ENCODE data around the gene SAMD4B. TPM values are rescaled to one million over a fixed set of nuclear protein-coding genes. Genes with fewer than 3 reads are reported as not detected.
A peak's percentile ranks its signal among the peaks of the same experiment; 100 is the strongest.

Gene SAMD4B
- total and polyA plus RNA-seq, 9 of the 15 experiments (the other 6 are each of a cell fraction or from before 2014, with no cell fraction given), result 3.4 to 90.5 (median 38.0) TPM

- H3K27ac ChIP-seq (ENCODE audit: extremely low read depth, low read depth, low read length), result no peak overlapping the region
- ATAC-seq (no peak), FAIRE-seq (no peak), DNase-seq (ENCODE audit: extremely low read depth in 1 of 4, low spot score in 3 of 4) (no peak)
- H3K9me1 ChIP-seq (ENCODE audit: control insufficient read depth, insufficient read depth, low read length), result no peaks in the 10 kb centered on the region
- no peak overlapping the region for H3K4me2 ChIP-seq (ENCODE audit: insufficient read depth, low read length)
- ChIA-PET CTCF (ENCODE audit: low intra/inter-chr PET ratio) (no interaction called here), POLR2A (interaction anchor here (0.8 to 9.1 kb wide), 2 partner anchors 8 to 34 kb away, joined by 3 to 141 read pairs; partner anchors contain the start of genes MED29 and RPS16)
- 59% methylated on average over 7 of the region's 16 CpGs for WGBS (ENCODE audit: insufficient coverage, low coverage, missing lambda C conversion rate)
- intact Hi-C loops (cut with micrococcal nuclease), result no loop called here
- H4K20me1 ChIP-seq (replicated peaks; ENCODE audit: control insufficient read depth, insufficient read depth, low read length), result no peaks in the 10 kb centered on the region
- TF ChIP-seq ZNF134 (CRISPR knock-in tag; conservative IDR thresholded peaks at IDR 0.05) (no peak), ZBTB26 (CRISPR knock-in tag; IDR thresholded peaks at IDR 0.05) (no peak), POLR2AphosphoS2 (IDR thresholded peaks at IDR 0.05; ENCODE audit: low read length) (peak; percentile 70), ZNF699 (CRISPR knock-in tag; IDR thresholded peaks at IDR 0.05; ENCODE audit: insufficient replicate concordance) (no peak), WHSC1 (IDR thresholded peaks at IDR 0.05; ENCODE audit: low read length) (no peak), POLR2G (IDR thresholded peaks at IDR 0.05; ENCODE audit: low read depth, low read length) (peak; percentile 49), RBFOX2 (IDR thresholded peaks at IDR 0.05; ENCODE audit: low read depth, low read length) (peak; percentile 33; the same call in 1 of the 2 replicates), ZNF263 (CRISPR knock-in tag; IDR thresholded peaks at IDR 0.05; ENCODE audit: borderline replicate concordance) (no peak), EGR1 (conservative IDR thresholded peaks at IDR 0.05) (0 out of 2 replicates have a peak, but pooled peaks have one; percentile 21), CTCFL (IDR thresholded peaks at IDR 0.05; ENCODE audit: borderline replicate concordance, insufficient read depth, low read depth, low read length, poor library complexity, severe bottlenecking) (no peak)
- TF ChIP-seq, protein P1, sequence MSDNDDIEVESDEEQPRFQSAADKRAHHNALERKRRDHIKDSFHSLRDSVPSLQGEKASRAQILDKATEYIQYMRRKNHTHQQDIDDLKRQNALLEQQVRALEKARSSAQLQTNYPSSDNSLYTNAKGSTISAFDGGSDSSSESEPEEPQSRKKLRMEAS (CRISPR knock-in tag; IDR thresholded peaks at IDR 0.05), result no peak
- no TSS peak for BruUV-seq (replicated peaks)
- no peak overlapping the region for H3K9ac ChIP-seq (ENCODE audit: insufficient read depth in 1 of 2, low read depth in 2 of 2, low read length in 2 of 2)
- no peak overlapping the region for H3K4me3 ChIP-seq
- no peaks in the 10 kb centered on the region for H3K79me2 ChIP-seq (ENCODE audit: control insufficient read depth, insufficient read depth, low read length)
- peaks cover 18% of the 10 kb centered on the region; the same call in 1 of the 3 replicates for H3K36me3 ChIP-seq (ENCODE audit: control insufficient read depth, insufficient read depth, low read length)
- no peaks in the 10 kb centered on the region for H3K27me3 ChIP-seq (ENCODE audit: control insufficient read depth in 2 of 2, insufficient read depth in 2 of 2, low read length in 2 of 2)
- no peaks in the 10 kb centered on the region for H3K9me3 ChIP-seq (replicated peaks; ENCODE audit: control insufficient read depth, insufficient read depth, low read depth, low read length)
- peaks cover 0 to 13% of the 10 kb centered on the region in 2 experiments; a peak in 1 of 5 replicates for H3K4me1 ChIP-seq (replicated peaks in 1 of 2; ENCODE audit: control insufficient read depth in 2 of 2, insufficient read depth in 2 of 2, low read length in 2 of 2)
- in situ Hi-C loops (cut with MboI), result no loop called here
- H2AFZ ChIP-seq (ENCODE audit: low read depth, low read length), result no peak overlapping the region
Observed at GRCh38 chr19:39424934-39425333, 82.7 kb downstream of the SAMD4B start.

Data from K562 (cell line).